ENCODE results near the gene SDC4. TPM values are rescaled to one million over a fixed set of nuclear protein-coding genes. Genes with fewer than 3 reads are reported as not detected.
A peak's percentile ranks its signal among the peaks of the same experiment; 100 is the strongest.

SDC4 gene
- polyA plus RNA-seq, 3 donors from 2014 or later = 0.56 to 0.69 TPM; not detected in 1

- peaks cover 3 to 15% (median 7%) of the 10 kb centered on the region in 3 donors for H3K27me3 Mint-ChIP-seq (ENCODE audit: low read depth in 3 of 3)
- H3K9me3 Mint-ChIP-seq = no peaks in the 10 kb centered on the region
- H3K4me1 Mint-ChIP-seq = peaks cover 8 to 15% of the 10 kb centered on the region in 2 donors
- no peak overlapping the region for H3K4me3 Mint-ChIP-seq
- no peak for DNase-seq
- no peak overlapping the region for H3K27ac Mint-ChIP-seq
- no peaks in the 10 kb centered on the region for H3K36me3 Mint-ChIP-seq
Observed at GRCh38 chr20:45316150-45317080, 31.8 kb downstream of the SDC4 start.

- Mint-ChIP-seq H3K27me3 (ENCODE audit: low read depth in 3 of 3) (peaks cover 3 to 15% (median 7%) of the 10 kb centered on the region in 3 donors), H3K4me3 (no peak overlapping the region), H3K27ac (no peak overlapping the region), H3K36me3 (no peaks in the 10 kb centered on the region), H3K4me1 (peaks cover under 1 to 13% of the 10 kb centered on the region in 2 donors), H3K9me3 (no peaks in the 10 kb centered on the region)
- DNase-seq = no peak
Observed at GRCh38 chr20:45315672-45316071, 32.6 kb downstream of the SDC4 start.

DNA sequence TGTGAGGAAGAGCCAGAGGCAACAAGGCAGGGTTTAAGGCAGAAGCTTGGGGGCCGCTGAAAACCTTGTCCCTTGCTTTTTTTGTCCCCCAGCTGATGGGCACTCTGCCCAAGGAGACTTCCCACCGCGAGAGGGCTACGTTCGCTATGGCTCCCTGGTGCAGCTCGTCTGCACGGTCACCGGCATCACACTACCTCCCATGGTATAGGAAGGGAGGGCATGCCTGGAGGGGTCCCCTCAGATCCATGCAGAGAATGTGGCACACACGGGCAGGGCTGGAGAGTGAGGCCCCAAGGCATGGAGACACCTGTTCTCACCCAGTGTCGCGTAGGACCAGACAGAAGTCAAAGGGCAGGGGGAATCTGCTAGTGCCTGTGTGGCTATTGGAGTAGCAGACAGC, 34.3 kb downstream of the SDC4 start:
- peaks cover 6 to 22% (median 9%) of the 10 kb centered on the region in 3 donors for H3K27me3 Mint-ChIP-seq (ENCODE audit: low read depth in 3 of 3)
- H3K9me3 Mint-ChIP-seq = no peaks in the 10 kb centered on the region
- H3K27ac Mint-ChIP-seq = no peak overlapping the region
- H3K4me1 Mint-ChIP-seq = peaks cover 0 to 6% of the 10 kb centered on the region in 2 donors
- DNase-seq = no peak
- no peaks in the 10 kb centered on the region for H3K36me3 Mint-ChIP-seq
- H3K4me3 Mint-ChIP-seq = no peak overlapping the region

DNA sequence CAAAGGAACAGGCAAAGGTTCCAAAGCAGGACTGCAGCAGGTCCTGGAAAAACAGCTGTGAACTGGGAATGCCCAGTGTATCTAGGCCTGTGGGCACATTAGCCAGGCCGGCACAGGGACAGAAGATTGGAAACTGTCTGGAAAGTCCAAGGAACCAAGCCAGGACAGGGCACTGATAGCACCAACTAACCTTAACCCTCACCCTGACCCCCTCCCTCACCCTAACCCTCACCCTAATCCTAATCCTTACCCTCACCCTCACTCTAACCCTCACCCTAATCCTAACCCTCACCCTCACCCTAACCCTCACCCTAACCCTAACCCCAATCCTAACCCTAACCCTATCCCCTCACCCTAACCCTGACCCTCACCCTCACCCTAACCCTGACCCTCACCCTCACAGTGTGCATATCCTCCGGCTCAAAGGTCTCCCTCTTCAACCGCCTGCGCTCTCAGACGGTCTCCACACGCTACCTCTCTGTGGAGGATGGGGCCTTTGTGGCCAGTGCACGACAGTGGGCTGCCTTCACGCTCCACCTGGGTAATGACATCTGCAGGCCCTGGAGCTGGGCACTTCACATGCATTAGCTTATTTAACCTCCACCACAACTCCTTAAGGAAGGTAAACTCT, 35.0 kb downstream of the SDC4 start:
- no peaks in the 10 kb centered on the region for H3K36me3 Mint-ChIP-seq
- H3K27ac Mint-ChIP-seq = no peak overlapping the region
- H3K4me1 Mint-ChIP-seq = peaks cover 0 to 6% of the 10 kb centered on the region in 2 donors
- H3K27me3 Mint-ChIP-seq (ENCODE audit: low read depth in 3 of 3) = peaks cover 6 to 17% (median 9%) of the 10 kb centered on the region in 3 donors
- H3K4me3 Mint-ChIP-seq = no peak overlapping the region
- DNase-seq = no peak
- H3K9me3 Mint-ChIP-seq = no peaks in the 10 kb centered on the region

- no peak overlapping the region for H3K27ac Mint-ChIP-seq
- H3K4me3 Mint-ChIP-seq = no peak overlapping the region
- no peaks in the 10 kb centered on the region for H3K36me3 Mint-ChIP-seq
- DNase-seq = no peak
- H3K9me3 Mint-ChIP-seq = no peaks in the 10 kb centered on the region
- peaks cover 7 to 17% (median 12%) of the 10 kb centered on the region in 3 donors for H3K27me3 Mint-ChIP-seq (ENCODE audit: low read depth in 3 of 3)
- H3K4me1 Mint-ChIP-seq = peaks cover 0 to 6% of the 10 kb centered on the region in 2 donors
Observed at GRCh38 chr20:45312241-45312640, 36.0 kb downstream of the SDC4 start.

DNA sequence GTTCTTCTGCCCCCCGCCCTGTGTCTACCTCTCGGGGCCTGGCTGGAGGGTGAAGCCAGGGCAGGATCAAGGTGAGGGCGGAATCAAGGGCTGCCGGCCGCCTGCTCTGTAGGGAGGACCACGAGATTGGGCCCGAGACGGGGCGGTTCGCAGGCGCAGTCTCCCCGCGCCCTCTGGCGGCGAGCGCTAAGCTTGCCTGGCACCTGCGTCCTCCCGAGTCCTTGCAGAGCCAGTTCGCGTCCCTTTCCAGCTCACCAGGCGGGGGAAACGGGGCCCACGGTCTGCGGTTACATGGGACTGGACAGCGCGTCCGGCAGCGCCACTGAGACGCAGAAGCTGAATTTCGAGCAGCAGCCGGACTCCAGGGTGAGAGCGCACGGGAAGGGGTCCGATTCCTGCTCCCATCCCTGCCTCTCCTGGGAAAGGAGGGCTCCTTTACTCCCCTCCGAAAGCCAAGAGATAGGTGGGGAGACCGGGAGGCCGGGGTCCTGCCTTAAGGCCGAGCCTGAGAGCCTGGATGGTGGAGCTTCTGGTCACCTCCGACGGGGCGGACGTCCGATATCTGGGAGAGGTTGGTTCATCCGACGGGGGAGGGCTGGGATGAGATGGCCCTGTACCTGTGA, 36.5 kb downstream of the SDC4 start:
- Mint-ChIP-seq H3K27me3 (ENCODE audit: low read depth in 3 of 3) (peaks cover 4 to 17% (median 12%) of the 10 kb centered on the region in 3 donors), H3K4me3 (no peak overlapping the region), H3K4me1 (peaks cover 0 to 6% of the 10 kb centered on the region in 2 donors), H3K27ac (no peak overlapping the region), H3K9me3 (no peaks in the 10 kb centered on the region), H3K36me3 (no peaks in the 10 kb centered on the region)
- peak in 1 of 3 donors; percentile 33 for DNase-seq

GRCh38 chr20:45309075-45309474, 39.1 kb downstream of the SDC4 start:
- Mint-ChIP-seq H3K27me3 (ENCODE audit: low read depth in 3 of 3) (peaks cover 14 to 21% (median 16%) of the 10 kb centered on the region in 3 donors), H3K36me3 (no peaks in the 10 kb centered on the region), H3K4me3 (no peak overlapping the region), H3K27ac (no peak overlapping the region), H3K9me3 (no peaks in the 10 kb centered on the region), H3K4me1 (peaks cover 0 to 6% of the 10 kb centered on the region in 2 donors)
- DNase-seq = no peak

GRCh38 chr20:45308117-45308778, 40.0 kb downstream of the SDC4 start, which contains the start of gene MATN4:
Gene MATN4 (minus strand): TSS chr20:45308299. CDS start chr20:45305582, 2,717 bp downstream.
- DNase-seq = no peak
- Mint-ChIP-seq H3K36me3 (no peaks in the 10 kb centered on the region), H3K9me3 (no peaks in the 10 kb centered on the region), H3K27me3 (ENCODE audit: low read depth in 3 of 3) (peaks cover 13 to 21% (median 14%) of the 10 kb centered on the region in 3 donors), H3K4me1 (peaks cover 0 to 6% of the 10 kb centered on the region in 2 donors), H3K27ac (no peak within 1 kb of the TSS), H3K4me3 (no peak within 1 kb of the TSS)

GRCh38 chr20:45307076-45307640, 41.1 kb downstream of the SDC4 start:
- Mint-ChIP-seq H3K27me3 (ENCODE audit: low read depth in 3 of 3) (peaks cover 14 to 17% (median 14%) of the 10 kb centered on the region in 3 donors), H3K9me3 (no peaks in the 10 kb centered on the region), H3K36me3 (no peaks in the 10 kb centered on the region), H3K4me3 (no peak overlapping the region), H3K4me1 (peaks cover 0 to 6% of the 10 kb centered on the region in 2 donors), H3K27ac (no peak overlapping the region)
- no peak for DNase-seq

DNA sequence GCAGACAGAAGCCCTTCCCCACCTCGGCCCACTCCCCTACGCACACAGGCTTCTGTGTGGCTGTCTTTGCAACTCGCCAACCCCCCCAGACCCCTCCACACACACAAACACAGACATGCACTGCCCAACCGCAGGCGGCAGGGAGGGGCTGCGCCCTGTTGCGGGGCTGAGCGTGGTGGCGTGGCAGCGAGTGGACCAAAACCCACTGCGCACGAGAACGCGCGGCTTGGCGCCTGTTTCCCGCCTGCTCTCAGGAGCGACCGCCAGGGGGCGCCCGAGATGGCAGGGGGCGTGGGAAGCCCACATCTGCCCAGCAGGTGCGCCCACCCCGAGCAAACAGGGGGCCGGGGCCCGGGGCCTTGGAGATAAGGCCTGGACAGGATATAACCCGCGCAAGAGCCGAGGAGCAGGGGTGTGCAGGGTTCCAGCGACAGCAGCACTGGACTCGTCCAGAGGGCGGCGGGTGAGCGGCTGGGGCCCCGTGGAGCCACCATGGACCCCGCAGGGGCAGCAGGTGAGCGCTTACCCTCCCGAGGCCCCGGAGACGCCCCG, 41.7 kb downstream of the SDC4 start, which contains the start of gene RBPJL:
Gene RBPJL, plus strand, starts transcription at position 410 of the 552 bp plus-strand sequence. Its CDS starts 83 bp downstream, at position 493.
- H3K9me3 Mint-ChIP-seq = no peaks in the 10 kb centered on the region
- no peak for DNase-seq
- H3K27me3 Mint-ChIP-seq (ENCODE audit: low read depth in 3 of 3) = peaks cover 14 to 17% (median 14%) of the 10 kb centered on the region in 3 donors
- H3K36me3 Mint-ChIP-seq = no peaks in the 10 kb centered on the region
- peaks cover 0 to 6% of the 10 kb centered on the region in 2 donors for H3K4me1 Mint-ChIP-seq
- no peak within 1 kb of the TSS for H3K4me3 Mint-ChIP-seq
- no peak within 1 kb of the TSS for H3K27ac Mint-ChIP-seq

DNA sequence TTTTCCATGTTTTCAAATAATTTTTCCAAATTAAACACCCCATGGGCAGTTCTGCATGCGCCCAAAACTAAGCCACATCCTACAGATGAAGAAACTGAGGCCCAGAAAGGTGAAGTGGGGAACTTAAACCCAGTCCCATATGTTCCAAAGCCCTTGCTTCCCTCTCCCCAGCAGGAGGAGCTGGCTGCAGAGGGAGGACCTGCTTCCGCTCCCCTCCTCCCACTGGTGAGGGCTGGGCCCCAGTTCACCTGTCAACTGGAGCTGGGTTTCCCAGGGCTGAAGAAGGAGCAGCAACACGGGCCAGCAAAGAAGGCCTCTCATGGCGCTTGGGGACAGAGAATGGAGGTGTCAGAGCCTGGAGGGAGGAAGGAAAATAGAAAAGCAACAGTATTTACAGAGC, 43.0 kb downstream of the SDC4 start:
- no peak for DNase-seq
- Mint-ChIP-seq H3K9me3 (no peaks in the 10 kb centered on the region), H3K36me3 (no peaks in the 10 kb centered on the region), H3K27me3 (ENCODE audit: low read depth in 3 of 3) (peaks cover 12 to 17% (median 14%) of the 10 kb centered on the region in 3 donors), H3K4me1 (no peaks in the 10 kb centered on the region), H3K27ac (no peak overlapping the region), H3K4me3 (no peak overlapping the region)

GRCh38 chr20:45304464-45304999, 43.7 kb downstream of the SDC4 start:
- H3K27me3 Mint-ChIP-seq (ENCODE audit: low read depth in 3 of 3) = peaks cover 12 to 14% (median 13%) of the 10 kb centered on the region in 3 donors
- H3K9me3 Mint-ChIP-seq = no peaks in the 10 kb centered on the region
- H3K27ac Mint-ChIP-seq = no peak overlapping the region
- DNase-seq = no peak
- no peak overlapping the region for H3K4me3 Mint-ChIP-seq
- H3K36me3 Mint-ChIP-seq = no peaks in the 10 kb centered on the region
- no peaks in the 10 kb centered on the region for H3K4me1 Mint-ChIP-seq

Data from immature natural killer cell (primary cell).